Skin epidermis (tissue), 12 donors: ENCODE results near the gene NCKAP5.
"Not testable (repeated sequence)": the region's sequence is repeated elsewhere in the genome, so short reads cannot be mapped to it uniquely, and the experiment has no call there.

Source experiments
- H3K27ac ChIP-seq, 21 experiments: fragments of 200-600 bp; sonication (generic) in 11 of 21; one replicate each; pipeline ENCODE4 v1.5.0; 2020; ENCODE audit warnings: mild to moderate bottlenecking in 3 of 21, inconsistent platforms in 2 of 21, moderate library complexity in 2 of 21
- H3K4me3 ChIP-seq, 7 experiments: fragments of 200-600 bp; sonication (generic) in 2 of 7; one replicate each; pipeline ENCODE4 v1.5.0; 2020; ENCODE audit warnings: inconsistent platforms in 2 of 7, mild to moderate bottlenecking in 2 of 7, moderate library complexity in 1 of 7

The NCKAP5 gene

DNA sequence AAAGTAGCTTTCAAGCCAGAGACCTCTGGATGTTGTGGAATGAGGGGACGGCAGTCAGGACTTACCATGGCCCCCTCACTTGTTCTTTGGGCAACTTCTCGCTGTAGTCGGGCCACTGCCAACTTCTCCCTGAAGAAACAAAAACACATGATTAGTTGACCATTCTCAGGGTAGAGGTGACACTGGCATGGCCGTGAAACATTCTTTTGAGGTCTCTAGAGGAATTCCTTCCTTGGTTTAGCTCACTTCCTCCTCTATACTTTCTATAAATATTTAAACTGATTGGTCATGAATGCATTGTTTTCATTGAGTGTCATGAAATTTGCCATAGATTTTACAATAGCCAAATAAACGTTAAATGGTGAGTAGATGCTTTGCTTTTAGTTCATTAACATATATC, 354.6 kb downstream of the NCKAP5 start:
- no peak overlapping the region for H3K27ac ChIP-seq
- no peak overlapping the region for H3K4me3 ChIP-seq

GRCh38 chr2:133209325-133209724, 358.9 kb downstream of the NCKAP5 start:
- Histone ChIP-seq H3K27ac (no peak overlapping the region), H3K4me3 (no peak overlapping the region)

DNA sequence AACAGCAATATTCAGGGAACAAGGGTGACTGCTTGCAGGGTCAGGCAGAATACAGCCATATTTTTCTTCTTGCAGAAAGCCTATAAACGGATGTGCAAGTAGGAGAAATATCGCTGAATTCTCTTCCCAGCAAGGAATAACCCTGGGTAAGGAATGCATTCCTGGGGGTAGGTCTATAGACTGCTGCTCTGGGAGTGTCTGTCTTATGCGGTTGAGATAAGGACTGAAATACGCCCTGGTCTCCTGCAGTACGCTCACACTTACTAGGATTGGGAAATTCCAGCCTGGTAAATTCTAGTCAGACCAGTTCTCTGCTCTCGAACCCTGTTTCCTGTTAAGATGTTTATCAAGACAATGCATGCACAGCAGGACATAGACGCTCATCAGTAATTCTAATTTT, 361.6 kb downstream of the NCKAP5 start:
- not testable (repeated sequence) for H3K27ac ChIP-seq

GRCh38 chr2:133204421-133204820, 363.8 kb downstream of the NCKAP5 start:
- no peak overlapping the region for H3K4me3 ChIP-seq
- peak overlapping the region in 1 of 21 experiments; percentile 6 for H3K27ac ChIP-seq

More for the DNA sequence above, 361.6 kb downstream of the NCKAP5 start:
- H3K4me3 ChIP-seq: not testable (repeated sequence)

GRCh38 chr2:133200684-133201421, 367.4 kb downstream of the NCKAP5 start:
- Histone ChIP-seq H3K27ac (peak overlapping the region in 2 of 21 experiments; percentile 5 to 21), H3K4me3 (no peak overlapping the region)

DNA sequence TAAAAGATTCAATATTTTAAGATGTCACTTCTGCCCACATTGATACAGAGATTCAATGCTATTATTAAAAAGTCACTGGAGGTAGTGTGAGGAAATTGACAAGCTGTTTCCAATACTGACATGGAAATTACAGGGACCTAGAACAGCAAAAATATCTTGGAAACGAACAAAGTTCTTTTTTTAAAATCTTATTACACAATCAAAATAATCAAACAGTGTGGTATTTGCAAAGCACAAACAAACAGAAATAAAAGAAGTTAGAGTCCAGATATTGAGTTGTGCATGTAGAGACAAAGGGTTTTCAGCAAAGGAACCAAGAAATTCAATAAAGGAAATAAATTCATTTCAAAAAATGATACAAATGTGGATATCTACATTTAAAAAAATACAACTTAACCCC, 369.6 kb downstream of the NCKAP5 start:
- Histone ChIP-seq H3K27ac (no peak overlapping the region), H3K4me3 (no peak overlapping the region)

DNA sequence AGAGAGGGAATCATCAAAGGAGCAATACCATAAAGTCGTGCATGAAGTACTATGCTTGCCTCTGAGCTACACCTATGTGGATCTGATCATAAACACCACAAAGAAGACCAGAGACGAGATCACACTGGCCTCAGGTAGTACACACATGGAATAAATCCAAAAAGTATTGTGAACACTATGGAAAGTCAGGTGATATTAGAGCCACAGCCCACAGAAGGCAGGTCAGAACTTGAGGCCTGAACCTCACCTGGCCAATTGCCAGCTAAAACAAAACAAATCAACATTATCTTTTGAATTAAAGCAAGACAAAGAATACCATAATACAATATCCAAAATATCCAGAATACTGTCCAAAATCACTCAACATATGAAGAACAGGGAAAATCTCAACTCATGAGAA, 371.1 kb downstream of the NCKAP5 start:
- H3K27ac ChIP-seq: no peak overlapping the region
- H3K4me3 ChIP-seq: no peak overlapping the region

GRCh38 chr2:133194777-133195335, 373.4 kb downstream of the NCKAP5 start:
- Histone ChIP-seq H3K4me3 (no peak overlapping the region), H3K27ac (no peak overlapping the region)

GRCh38 chr2:133194362-133194655, 374.0 kb downstream of the NCKAP5 start:
- Histone ChIP-seq H3K4me3 (no peak overlapping the region), H3K27ac (no peak overlapping the region)

GRCh38 chr2:133193544-133194361, 374.5 kb downstream of the NCKAP5 start:
- H3K4me3 ChIP-seq: no peak overlapping the region
- no peak overlapping the region for H3K27ac ChIP-seq

DNA sequence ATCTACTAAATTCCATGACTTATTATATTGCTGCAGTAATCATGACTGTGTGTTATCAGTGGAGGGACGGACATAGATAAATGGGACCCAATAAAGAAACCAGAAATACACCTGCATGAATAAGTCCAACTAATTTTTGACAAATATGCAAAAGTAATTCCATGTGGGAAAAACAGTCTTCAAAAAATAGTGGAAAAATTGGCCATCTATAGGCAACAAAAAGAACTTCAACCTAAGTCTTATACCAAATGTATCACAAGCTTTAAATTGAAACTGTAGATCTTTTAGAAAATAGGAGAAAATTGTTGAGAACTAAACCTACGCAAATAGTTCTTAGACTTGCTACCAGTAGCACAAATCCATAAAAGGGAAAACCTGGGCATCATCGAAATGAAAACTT, 376.2 kb downstream of the NCKAP5 start:
- Histone ChIP-seq H3K27ac (no peak overlapping the region), H3K4me3 (no peak overlapping the region)

- H3K27ac ChIP-seq: no peak overlapping the region
- H3K4me3 ChIP-seq: no peak overlapping the region
Observed at GRCh38 chr2:133177196-133177595, 391.1 kb downstream of the NCKAP5 start.

DNA sequence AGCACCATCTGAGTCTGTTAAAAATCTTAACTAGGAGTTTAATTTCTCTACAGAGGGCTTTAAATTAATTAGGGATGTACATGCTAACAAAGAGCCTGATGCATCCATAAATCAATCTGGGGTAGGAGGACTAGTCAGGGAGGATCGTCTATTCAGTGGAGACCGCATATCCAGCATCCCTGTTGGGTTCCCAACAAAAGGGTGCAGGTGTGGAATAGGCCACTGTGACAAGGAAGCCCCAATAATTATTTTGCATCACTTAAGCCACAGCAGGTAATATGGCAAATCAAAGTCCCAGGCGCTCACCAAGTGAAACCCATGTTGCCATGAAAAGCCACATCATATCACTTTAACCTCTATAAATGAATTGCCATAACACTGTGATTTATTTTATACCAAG, 392.3 kb downstream of the NCKAP5 start:
- H3K4me3 ChIP-seq: no peak overlapping the region
- H3K27ac ChIP-seq: no peak overlapping the region

DNA sequence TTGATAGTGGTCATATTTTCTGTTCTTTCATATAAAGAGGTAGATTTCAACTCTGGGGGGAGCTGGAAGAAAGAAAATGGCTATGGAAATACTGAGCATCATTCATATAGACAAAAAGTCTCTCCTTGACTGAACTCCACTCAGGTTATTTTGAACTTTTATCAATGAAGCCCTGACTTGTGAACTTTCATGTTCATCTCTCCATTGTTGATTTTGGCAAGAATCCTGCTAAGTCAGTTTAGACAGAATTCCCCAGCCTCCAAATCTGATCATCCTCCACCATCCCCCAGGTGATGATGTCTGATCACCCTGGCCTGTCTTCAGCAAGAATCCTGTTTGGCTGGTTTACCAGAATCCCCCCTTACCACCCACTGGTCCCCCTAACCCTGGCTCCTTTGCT, 395.0 kb downstream of the NCKAP5 start:
- no peak overlapping the region for H3K4me3 ChIP-seq

DNA sequence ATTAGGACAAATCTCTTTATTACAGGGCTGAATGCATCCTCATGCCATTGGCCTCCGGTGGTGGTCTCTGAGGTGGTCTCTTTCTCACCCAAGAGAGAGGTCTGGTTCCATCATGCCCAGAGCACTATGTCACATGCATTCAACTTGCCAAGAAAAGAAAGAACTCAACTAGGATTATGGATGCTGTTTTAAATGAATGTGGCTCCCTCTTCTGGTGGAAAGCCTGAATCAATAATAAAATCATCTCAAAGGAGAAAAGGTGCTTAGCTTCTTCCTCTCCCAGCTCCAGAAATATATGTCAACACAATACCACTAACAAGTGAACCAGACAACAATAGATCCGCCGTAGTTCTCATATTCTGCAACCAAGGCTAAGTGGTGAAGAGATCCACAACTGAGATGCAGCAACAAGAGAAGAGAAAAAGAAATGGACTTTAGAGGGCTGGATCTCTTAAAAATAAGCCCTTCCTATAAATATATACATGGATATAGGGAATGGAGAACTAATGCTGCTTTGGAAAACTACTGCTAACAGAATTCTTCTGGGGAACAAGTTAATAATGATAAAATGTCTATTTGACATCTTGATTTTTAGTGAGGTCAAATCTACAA, 396.8 kb downstream of the NCKAP5 start:
- Histone ChIP-seq H3K27ac (no peak overlapping the region), H3K4me3 (no peak overlapping the region)

More for the DNA sequence above, 395.0 kb downstream of the NCKAP5 start:
- H3K27ac ChIP-seq: no peak overlapping the region

DNA sequence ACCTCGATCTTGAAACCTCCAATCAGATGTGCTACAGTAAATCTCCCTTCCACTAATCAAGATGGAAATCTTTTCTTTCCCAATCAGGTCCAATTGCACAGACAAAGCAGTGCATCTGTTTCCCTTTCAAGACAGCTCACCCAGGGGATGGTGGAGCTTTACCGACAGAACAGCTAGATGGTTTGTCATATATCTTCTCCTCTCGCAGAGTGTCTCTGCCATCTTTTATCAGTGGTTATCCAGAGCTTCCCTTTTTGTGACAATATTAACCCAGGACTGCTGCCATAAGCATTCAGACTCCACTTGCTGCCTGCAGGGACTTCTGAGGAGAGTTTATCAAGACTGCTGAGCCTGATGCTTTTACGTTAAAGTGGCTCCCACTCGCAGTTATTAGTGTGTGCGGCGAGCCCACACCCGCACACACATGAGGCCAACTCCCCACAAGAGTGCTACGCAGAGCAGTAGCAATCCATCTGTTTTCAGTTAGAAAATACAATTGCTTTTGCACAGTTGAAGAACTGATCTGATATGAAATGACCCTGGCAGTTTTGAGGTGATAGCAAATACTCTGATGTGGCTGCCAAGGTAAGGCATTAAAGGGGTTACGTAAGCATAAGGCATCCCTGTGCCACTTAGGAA, 398.9 kb downstream of the NCKAP5 start:
- no peak overlapping the region for H3K27ac ChIP-seq

GRCh38 chr2:133167990-133168389, 400.3 kb downstream of the NCKAP5 start:
- H3K4me3 ChIP-seq: no peak overlapping the region
- no peak overlapping the region for H3K27ac ChIP-seq

More for the DNA sequence above, 398.9 kb downstream of the NCKAP5 start:
- H3K4me3 ChIP-seq: no peak overlapping the region

GRCh38 chr2:133167223-133167622, 401.0 kb downstream of the NCKAP5 start:
- Histone ChIP-seq H3K4me3 (no peak overlapping the region), H3K27ac (no peak overlapping the region)

DNA sequence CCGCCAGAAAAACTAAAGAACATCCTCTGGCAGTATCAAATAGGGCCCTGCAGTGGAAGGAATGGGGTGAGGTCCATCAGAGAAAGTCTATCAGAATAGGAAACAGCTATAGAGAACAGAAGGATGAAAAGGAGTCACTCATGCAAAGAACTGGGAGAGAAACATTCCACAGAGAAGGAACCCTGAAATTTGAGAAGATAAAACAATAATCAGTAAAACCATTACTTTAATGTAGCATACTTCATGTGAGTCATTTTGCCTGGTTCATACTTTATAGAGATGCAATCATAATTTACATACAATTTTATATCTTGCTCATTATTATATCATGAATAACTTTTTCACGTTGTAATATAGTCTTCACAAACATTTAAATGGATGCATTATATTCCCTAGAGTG, 402.2 kb downstream of the NCKAP5 start:
- no peak overlapping the region for H3K4me3 ChIP-seq
- no peak overlapping the region for H3K27ac ChIP-seq

GRCh38 chr2:133163111-133163510, 405.2 kb downstream of the NCKAP5 start:
- no peak overlapping the region for H3K27ac ChIP-seq
- H3K4me3 ChIP-seq: no peak overlapping the region
